PC-3 (cell line): ENCODE data around the gene ARFIP1. TPM values are rescaled to one million over a fixed set of nuclear protein-coding genes. Genes with fewer than 3 reads are reported as not detected.

Source experiments
- ATAC-seq: fragments of 200-7000 bp; cut with Tn5 transposase; 2 replicates; pipeline ENCODE4 v1.9.1; 2020; ENCODE audit warnings: mild to moderate bottlenecking, moderate library complexity
- BruUV-seq: library from RNA; stranded (reverse); fragments of 400-500 nt; replicated peaks from 2 replicates; lab custom pipeline; 2021; lab: Mats Ljungman, UMichigan
- CTCF ChIA-PET: fragments of 300-600 bp; sonication (Branson Sonifier 250); formaldehyde crosslinking; loops from one replicate; lab custom pipeline; 2022; ENCODE audit warnings: antibody characterized with exemption; lab: Charles Lee
- POLR2A ChIA-PET: fragments of 300-600 bp; sonication (Branson Sonifier 250); formaldehyde crosslinking; loops from one replicate; lab custom pipeline; 2022; ENCODE audit warnings: antibody characterized with exemption; ENCODE audit not compliant: unreplicated experiment; lab: Charles Lee
- DNase-seq: peaks from one replicate; pipeline ENCODE4 v3.0.0-alpha.2; 2015
- H2AFZ ChIP-seq: fragments of 300-600 bp; sonication (generic); 2 replicates; pipeline ENCODE4 v1.6.0; 2016; ENCODE audit warnings: antibody characterized with exemption, low read length
- H3F3A ChIP-seq: fragments of 300-600 bp; sonication (generic); one replicate; pipeline ENCODE4 v1.6.0; 2017; ENCODE audit warnings: antibody characterized with exemption, low read length, control low read depth, mild to moderate bottlenecking; ENCODE audit not compliant: unreplicated experiment
- H3K27ac ChIP-seq: fragments of 300-600 bp; sonication (generic); 2 replicates; pipeline ENCODE4 v1.5.1; 2016; ENCODE audit warnings: mild to moderate bottlenecking, low read length
- H3K27me3 ChIP-seq: fragments of 300-600 bp; sonication (generic); 2 replicates; pipeline ENCODE4 v1.6.1; 2016; ENCODE audit warnings: low read length, mixed read lengths
- H3K36me3 ChIP-seq: fragments of 300-600 bp; sonication (generic); 2 replicates; pipeline ENCODE4 v1.6.1; 2016; ENCODE audit warnings: low read depth, mixed run types, low read length, mixed read lengths
- H3K4me1 ChIP-seq: fragments of 300-600 bp; sonication (generic); 2 replicates; pipeline ENCODE4 v1.5.1; 2016; ENCODE audit warnings: low read length; ENCODE audit not compliant: insufficient read depth
- H3K4me2 ChIP-seq: fragments of 300-600 bp; sonication (generic); 2 replicates; pipeline ENCODE4 v1.6.0; 2016; ENCODE audit warnings: low read length
- H3K4me3 ChIP-seq: fragments of 300-600 bp; sonication (generic); 2 replicates; pipeline ENCODE4 v1.5.1; 2016; ENCODE audit warnings: mild to moderate bottlenecking, low read length, mixed read lengths
- H3K79me2 ChIP-seq: fragments of 300-600 bp; sonication (generic); 2 replicates; pipeline ENCODE4 v1.6.1; 2017; ENCODE audit warnings: low read length, mixed read lengths
- H3K9ac ChIP-seq: fragments of 300-600 bp; sonication (generic); 2 replicates; pipeline ENCODE4 v1.6.0; 2016; ENCODE audit warnings: mild to moderate bottlenecking, low read length
- H3K9me2 ChIP-seq: fragments of 300-600 bp; sonication (generic); replicated peaks from 2 replicates; pipeline ENCODE4 v1.6.1; 2016; ENCODE audit warnings: mixed run types, low read length, mixed read lengths
- H3K9me3 ChIP-seq: fragments of 300-600 bp; sonication (generic); 2 replicates; pipeline ENCODE4 v1.6.1; 2016; ENCODE audit warnings: low read length, mixed read lengths
- H4K20me1 ChIP-seq: fragments of 300-600 bp; sonication (generic); 2 replicates; pipeline ENCODE4 v1.6.1; 2016; ENCODE audit warnings: low read length, mixed read lengths
- EZH2 ChIP-seq: fragments of 300-600 bp; sonication (generic); IDR thresholded peaks from one replicate; pipeline ENCODE4 v1.6.1; 2017; ENCODE audit warnings: antibody characterized with exemption, mild to moderate bottlenecking, low read length; ENCODE audit not compliant: unreplicated experiment
- EZH2phosphoT487 ChIP-seq: fragments of 300-600 bp; sonication (generic); IDR thresholded peaks from 2 replicates; pipeline ENCODE4 v1.6.1; 2018; ENCODE audit warnings: mild to moderate bottlenecking, antibody characterized with exemption, low read length, borderline replicate concordance
- intact Hi-C: fragments of 100-400 bp; cut with micrococcal nuclease; formaldehyde crosslinking; loops from 2 replicates; pipeline ENCODE4 v1.9.0; 2023
- total RNA-seq: library from RNA; depleted of rRNA; stranded (reverse); fragments of >200 nt; gene quantifications from 2 replicates; pipeline ENCODE4 v1.2.3, GENCODE V29; 2014
- TF ChIP-seq, protein P1 (sequence below): fragments of 300-600 bp; sonication (generic); conservative IDR thresholded peaks from 2 replicates; pipeline ENCODE4 v1.5.1; 2017; ENCODE audit warnings: antibody characterized with exemption, low read depth, mild to moderate bottlenecking, low read length

The ARFIP1 gene
- total RNA-seq, 1 experiment from 2014 or later, result 23.5 TPM

DNA sequence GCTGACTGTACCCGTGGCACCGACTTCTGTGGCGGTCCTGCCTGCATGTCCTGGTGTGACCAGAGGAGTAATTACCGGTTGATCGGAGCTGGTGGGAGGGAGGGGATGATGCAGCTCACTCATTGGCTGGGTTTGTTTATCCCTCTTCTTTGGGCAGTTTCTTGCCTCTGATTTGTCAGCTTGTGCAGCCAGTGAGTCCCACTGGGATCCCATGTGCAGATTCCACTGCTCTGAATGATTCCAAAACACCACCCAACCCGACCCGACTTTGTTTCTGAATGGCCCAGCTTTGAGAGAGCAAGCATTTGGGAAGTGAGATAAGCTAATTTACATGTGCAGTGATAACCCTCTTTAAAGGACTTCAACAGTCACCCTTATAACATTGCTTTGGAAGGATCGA, 170.2 kb downstream of the ARFIP1 start:
- intact Hi-C loops, result no loop called here

DNA sequence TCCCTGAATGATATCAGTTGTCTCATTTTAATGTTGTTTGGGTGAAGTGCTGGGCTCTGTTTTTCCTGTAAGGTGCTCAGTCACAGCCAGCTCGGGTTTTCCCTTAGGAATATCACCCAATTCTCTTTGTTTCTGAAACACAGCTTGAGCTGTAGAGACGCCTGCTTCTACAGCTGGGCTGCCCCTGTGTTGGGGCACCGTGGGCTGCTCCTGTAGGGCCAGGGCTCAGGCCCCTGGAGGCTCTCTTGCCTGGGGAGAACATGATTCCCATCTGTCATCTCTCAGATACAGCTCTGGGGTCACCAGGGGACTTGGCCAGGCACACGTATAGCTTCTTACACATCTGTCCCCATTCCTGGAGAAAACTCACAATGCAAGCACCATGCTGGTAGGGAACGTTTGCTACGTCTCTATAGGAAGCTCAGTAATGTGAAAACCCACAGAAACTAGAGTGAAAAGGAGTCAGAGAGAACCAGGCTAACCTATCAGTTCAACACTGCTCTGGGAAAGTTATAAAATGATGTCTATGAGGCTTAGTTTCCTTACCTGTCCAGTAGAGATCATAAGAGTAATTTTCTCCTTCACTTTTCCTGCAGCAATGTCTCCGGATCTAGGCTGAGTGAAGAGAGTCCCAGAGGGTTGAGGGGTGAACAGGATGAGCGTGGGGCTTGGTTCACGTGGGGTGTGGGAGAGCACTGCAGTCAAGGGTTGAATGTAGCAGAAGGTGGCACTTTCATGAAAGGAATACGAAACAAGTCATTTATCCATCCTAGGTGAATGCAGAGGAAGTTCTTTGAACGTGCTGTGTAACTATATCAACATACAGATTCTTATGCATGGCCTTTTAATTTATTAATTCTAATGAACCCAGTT, 170.9 kb downstream of the ARFIP1 start:
- no peak overlapping the region for H2AFZ ChIP-seq
- no peak; the same call in none of the 2 replicates for ATAC-seq
- CTCF ChIA-PET, result no interaction called here
- no peaks in the 10 kb centered on the region for H3K9me3 ChIP-seq
- no peaks in the 10 kb centered on the region for H4K20me1 ChIP-seq
- H3K4me2 ChIP-seq, result no peak overlapping the region
- TF ChIP-seq, protein P1, sequence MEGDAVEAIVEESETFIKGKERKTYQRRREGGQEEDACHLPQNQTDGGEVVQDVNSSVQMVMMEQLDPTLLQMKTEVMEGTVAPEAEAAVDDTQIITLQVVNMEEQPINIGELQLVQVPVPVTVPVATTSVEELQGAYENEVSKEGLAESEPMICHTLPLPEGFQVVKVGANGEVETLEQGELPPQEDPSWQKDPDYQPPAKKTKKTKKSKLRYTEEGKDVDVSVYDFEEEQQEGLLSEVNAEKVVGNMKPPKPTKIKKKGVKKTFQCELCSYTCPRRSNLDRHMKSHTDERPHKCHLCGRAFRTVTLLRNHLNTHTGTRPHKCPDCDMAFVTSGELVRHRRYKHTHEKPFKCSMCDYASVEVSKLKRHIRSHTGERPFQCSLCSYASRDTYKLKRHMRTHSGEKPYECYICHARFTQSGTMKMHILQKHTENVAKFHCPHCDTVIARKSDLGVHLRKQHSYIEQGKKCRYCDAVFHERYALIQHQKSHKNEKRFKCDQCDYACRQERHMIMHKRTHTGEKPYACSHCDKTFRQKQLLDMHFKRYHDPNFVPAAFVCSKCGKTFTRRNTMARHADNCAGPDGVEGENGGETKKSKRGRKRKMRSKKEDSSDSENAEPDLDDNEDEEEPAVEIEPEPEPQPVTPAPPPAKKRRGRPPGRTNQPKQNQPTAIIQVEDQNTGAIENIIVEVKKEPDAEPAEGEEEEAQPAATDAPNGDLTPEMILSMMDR, result no peak
- TF ChIP-seq EZH2, result no peak
- no peak for TF ChIP-seq EZH2phosphoT487
- no peak overlapping the region for H3K27ac ChIP-seq
- H3F3A ChIP-seq, result no peaks in the 10 kb centered on the region
- POLR2A ChIA-PET, result no interaction called here
- peaks cover 11% of the 10 kb centered on the region for H3K4me1 ChIP-seq
- no peaks in the 10 kb centered on the region for H3K79me2 ChIP-seq
- no TSS peak for BruUV-seq
- H3K9ac ChIP-seq, result no peak overlapping the region
- H3K36me3 ChIP-seq, result no peaks in the 10 kb centered on the region
- H3K27me3 ChIP-seq, result no peaks in the 10 kb centered on the region
- no peak for DNase-seq
- intact Hi-C loops, result no loop called here
- H3K9me2 ChIP-seq, result no peaks in the 10 kb centered on the region
- no peak overlapping the region for H3K4me3 ChIP-seq

More for the DNA sequence above, 170.2 kb downstream of the ARFIP1 start:
- ATAC-seq (no peak), DNase-seq (no peak)
- no peak overlapping the region for H3K4me3 ChIP-seq
- no peaks in the 10 kb centered on the region for H3F3A ChIP-seq
- TF ChIP-seq EZH2phosphoT487, result no peak
- TF ChIP-seq EZH2, result no peak
- TF ChIP-seq, protein P1, result no peak
- H3K27me3 ChIP-seq, result no peaks in the 10 kb centered on the region
- H3K27ac ChIP-seq, result no peak overlapping the region
- no peaks in the 10 kb centered on the region for H4K20me1 ChIP-seq
- H2AFZ ChIP-seq, result no peak overlapping the region
- H3K4me2 ChIP-seq, result no peak overlapping the region
- ChIA-PET POLR2A (no interaction called here), CTCF (no interaction called here)
- BruUV-seq, result no TSS peak
- H3K36me3 ChIP-seq, result no peaks in the 10 kb centered on the region
- H3K9ac ChIP-seq, result no peak overlapping the region
- peaks cover 11% of the 10 kb centered on the region for H3K4me1 ChIP-seq
- no peaks in the 10 kb centered on the region for H3K9me3 ChIP-seq
- H3K79me2 ChIP-seq, result no peaks in the 10 kb centered on the region
- no peaks in the 10 kb centered on the region for H3K9me2 ChIP-seq

DNA sequence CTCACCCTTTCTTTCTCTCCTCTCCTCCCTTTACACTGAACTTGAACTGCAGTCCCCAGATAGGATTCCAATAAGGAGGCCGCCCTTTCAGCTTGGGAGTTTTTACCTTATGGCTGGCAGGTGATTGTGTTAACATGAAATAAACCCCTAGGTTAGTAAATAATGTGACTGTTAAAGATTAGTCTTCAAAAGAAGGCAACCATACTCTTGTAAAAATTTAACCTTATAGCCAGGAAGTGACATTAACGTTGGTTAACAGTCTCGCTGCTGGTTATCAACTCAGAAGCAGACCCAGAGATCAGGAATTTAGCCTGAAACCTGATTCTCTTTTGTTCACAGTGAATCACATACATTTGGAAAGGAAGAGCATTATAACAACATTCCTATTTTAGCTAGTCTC, 171.6 kb downstream of the ARFIP1 start:
- Histone ChIP-seq H3F3A (no peaks in the 10 kb centered on the region), H3K4me1 (peaks cover 11% of the 10 kb centered on the region), H3K4me3 (peak overlapping the region; percentile 21; the same call in 1 of the 2 replicates), H3K9me2 (no peaks in the 10 kb centered on the region), H4K20me1 (no peaks in the 10 kb centered on the region), H3K4me2 (peak overlapping the region; percentile 62), H2AFZ (peak overlapping the region; percentile 16; the same call in 1 of the 2 replicates), H3K9me3 (no peaks in the 10 kb centered on the region), H3K36me3 (no peaks in the 10 kb centered on the region), H3K79me2 (no peaks in the 10 kb centered on the region), H3K27ac (no peak overlapping the region), H3K9ac (no peak overlapping the region), H3K27me3 (no peaks in the 10 kb centered on the region)
- CTCF ChIA-PET, result no interaction called here
- POLR2A ChIA-PET, result no interaction called here
- DNase-seq (peak; percentile 61), ATAC-seq (peak; percentile 80)
- no TSS peak for BruUV-seq
- intact Hi-C loops, result no loop called here
- TF ChIP-seq, protein P1, result no peak
- TF ChIP-seq EZH2phosphoT487, result no peak
- no peak for TF ChIP-seq EZH2
